AG04450 (cell line): ENCODE measurements around the gene ANKS4B. TPM values are rescaled to one million over a fixed set of nuclear protein-coding genes. Genes with fewer than 3 reads are reported as not detected.

Source experiments
- CTCF ChIA-PET: fragments of 300-600, 350-600 bp; formaldehyde crosslinking; extraction: SDS; loops from one replicate; lab custom pipeline; 2022; ENCODE audit warnings: antibody characterized with exemption, inconsistent platforms; lab: Charles Lee
- POLR2A ChIA-PET: fragments of 350-600 bp; formaldehyde crosslinking; extraction: SDS; loops from one replicate; lab custom pipeline; 2021; ENCODE audit warnings: antibody characterized with exemption, inconsistent platforms; lab: Yijun Ruan, JAX
- DNase-seq: peaks from one replicate; pipeline ENCODE4 v3.0.0-alpha.2; 2011; ENCODE audit warnings: low read depth, low spot score
- H3K27ac ChIP-seq: one replicate; pipeline ENCODE4 v1.5.1; 2012; ENCODE audit warnings: low read depth, low read length, control low read depth
- H3K27me3 ChIP-seq: one replicate; pipeline ENCODE4 v1.6.0; 2012; ENCODE audit warnings: low read length; ENCODE audit not compliant: control insufficient read depth, insufficient read depth
- H3K4me3 ChIP-seq: 2 replicates; pipeline ENCODE4 v1.5.1; 2011; ENCODE audit warnings: mild to moderate bottlenecking, low read depth, low read length, control low read depth
- H3K9me3 ChIP-seq: 2 replicates; pipeline ENCODE4 v1.5.1; 2012; ENCODE audit warnings: low read length; ENCODE audit not compliant: control insufficient read depth, insufficient read depth
- polyA minus RNA-seq: library from RNA; depleted of rRNA, polyadenylated mRNA; stranded (reverse); fragments of >200 nt; gene quantifications from 2 replicates; pipeline ENCODE4 v1.2.3, GENCODE V29; 2011; rRNA and poly(A)+ RNA removed
- polyA plus RNA-seq: library from polyadenylated mRNA; depleted of rRNA; stranded (reverse); fragments of >200 nt; gene quantifications from 2 replicates; pipeline ENCODE4 v1.2.3, GENCODE V29; 2011; rRNA removed
- TF ChIP-seq, protein P1 (sequence below): IDR thresholded peaks from 2 replicates; pipeline ENCODE4 v1.5.1; 2011; ENCODE audit warnings: low read depth, low read length, control low read depth, inconsistent platforms

ANKS4B gene
- polyA plus RNA-seq (0.01 TPM in 1 of 2 replicates, not detected in the other), polyA minus RNA-seq (not detected in 2 replicates)

DNA sequence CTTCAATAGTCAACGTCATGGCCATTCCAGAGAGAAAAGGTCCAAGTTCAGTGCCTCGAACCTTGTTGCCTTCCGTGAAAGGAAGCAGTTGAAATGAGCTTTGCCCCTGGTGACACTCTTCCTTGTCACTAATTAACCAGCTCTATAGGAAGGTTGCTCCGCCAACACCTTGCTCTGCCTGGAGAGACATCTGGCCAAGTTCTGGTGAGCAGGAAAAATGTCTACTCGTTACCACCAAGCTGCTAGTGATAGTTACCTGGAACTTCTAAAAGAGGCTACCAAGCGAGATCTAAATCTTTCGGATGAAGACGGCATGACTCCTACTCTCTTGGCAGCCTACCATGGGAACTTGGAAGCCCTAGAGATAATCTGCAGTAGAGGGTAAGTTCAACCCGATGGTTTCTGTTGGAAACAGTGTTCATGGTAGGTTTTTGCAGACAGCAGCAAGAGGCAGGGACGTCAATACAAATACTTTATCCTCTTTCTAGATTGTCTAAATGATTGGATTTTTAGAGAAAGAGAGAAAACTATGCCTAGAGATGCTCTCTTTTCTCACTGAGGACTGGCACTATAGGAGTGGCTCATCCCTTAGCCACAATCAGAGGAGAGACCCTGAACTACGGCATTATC is at the start of gene ANKS4B:
TSS of gene ANKS4B (plus strand) at position 179 of the 630 bp plus-strand sequence. CDS start at position 218, 39 bp downstream.
- TF ChIP-seq, protein P1, sequence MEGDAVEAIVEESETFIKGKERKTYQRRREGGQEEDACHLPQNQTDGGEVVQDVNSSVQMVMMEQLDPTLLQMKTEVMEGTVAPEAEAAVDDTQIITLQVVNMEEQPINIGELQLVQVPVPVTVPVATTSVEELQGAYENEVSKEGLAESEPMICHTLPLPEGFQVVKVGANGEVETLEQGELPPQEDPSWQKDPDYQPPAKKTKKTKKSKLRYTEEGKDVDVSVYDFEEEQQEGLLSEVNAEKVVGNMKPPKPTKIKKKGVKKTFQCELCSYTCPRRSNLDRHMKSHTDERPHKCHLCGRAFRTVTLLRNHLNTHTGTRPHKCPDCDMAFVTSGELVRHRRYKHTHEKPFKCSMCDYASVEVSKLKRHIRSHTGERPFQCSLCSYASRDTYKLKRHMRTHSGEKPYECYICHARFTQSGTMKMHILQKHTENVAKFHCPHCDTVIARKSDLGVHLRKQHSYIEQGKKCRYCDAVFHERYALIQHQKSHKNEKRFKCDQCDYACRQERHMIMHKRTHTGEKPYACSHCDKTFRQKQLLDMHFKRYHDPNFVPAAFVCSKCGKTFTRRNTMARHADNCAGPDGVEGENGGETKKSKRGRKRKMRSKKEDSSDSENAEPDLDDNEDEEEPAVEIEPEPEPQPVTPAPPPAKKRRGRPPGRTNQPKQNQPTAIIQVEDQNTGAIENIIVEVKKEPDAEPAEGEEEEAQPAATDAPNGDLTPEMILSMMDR = no peak
- Histone ChIP-seq H3K4me3 (no peak within 1 kb of the TSS), H3K9me3 (no peaks in the 10 kb centered on the region), H3K27ac (no peak within 1 kb of the TSS), H3K27me3 (peaks cover 17% of the 10 kb centered on the region)
- no peak for DNase-seq
- POLR2A ChIA-PET = no interaction called here
- CTCF ChIA-PET = no interaction called here

- POLR2A ChIA-PET = no interaction called here
- CTCF ChIA-PET = no interaction called here
- Histone ChIP-seq H3K9me3 (no peaks in the 10 kb centered on the region; the same call in 1 of the 2 replicates), H3K4me3 (no peak overlapping the region), H3K27ac (no peak overlapping the region), H3K27me3 (no peaks in the 10 kb centered on the region)
- TF ChIP-seq, protein P1 = no peak
- no peak for DNase-seq
These were observed 49.5 kb upstream of the ANKS4B start for GRCh38 chr16:21183995-21184394.

GRCh38 chr16:21184834-21185233 is 48.7 kb upstream of the ANKS4B start:
- Histone ChIP-seq H3K27me3 (no peaks in the 10 kb centered on the region), H3K27ac (no peak overlapping the region), H3K9me3 (no peaks in the 10 kb centered on the region; the same call in 1 of the 2 replicates), H3K4me3 (no peak overlapping the region)
- ChIA-PET POLR2A (no interaction called here), CTCF (interaction anchor here (1.0 to 1.5 kb wide), 2 partner anchors 28 to 116 kb away, joined by 3 to 4 read pairs; no protein-coding TSS in a partner anchor)
- TF ChIP-seq, protein P1 = no peak
- DNase-seq = no peak

DNA sequence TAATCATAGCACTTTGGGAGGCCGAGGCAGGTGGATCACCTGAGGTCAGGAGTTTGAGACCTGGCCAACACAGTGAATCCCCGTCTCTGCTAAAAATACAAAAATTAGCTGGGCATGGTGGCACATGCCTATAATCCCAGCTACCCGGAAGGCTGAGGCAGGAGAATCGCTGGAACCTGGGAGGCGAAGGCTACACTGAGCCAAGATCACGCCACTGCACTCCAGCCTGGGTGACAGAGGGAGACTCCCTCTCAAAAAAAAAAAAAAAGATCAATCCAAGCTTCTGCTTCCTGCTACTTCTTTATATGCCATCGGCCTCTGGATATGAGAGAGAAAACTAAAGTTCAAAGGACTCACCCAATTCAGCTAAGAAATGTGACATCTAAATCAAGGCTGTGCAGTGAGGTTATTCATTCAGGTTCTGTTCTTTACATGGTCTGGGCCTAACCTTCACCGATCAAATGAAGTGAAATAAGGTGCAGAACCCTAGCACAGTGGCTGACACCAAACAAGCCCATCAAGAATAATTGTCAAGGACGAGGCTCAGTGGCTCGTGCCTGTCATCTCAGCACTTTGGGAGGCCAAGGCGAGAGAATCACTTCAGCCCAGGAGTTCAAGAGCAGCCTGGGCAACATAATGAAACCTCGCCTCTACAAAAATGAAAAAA is 47.7 kb upstream of the ANKS4B start:
- Histone ChIP-seq H3K4me3 (no peak overlapping the region), H3K27me3 (no peaks in the 10 kb centered on the region), H3K9me3 (no peaks in the 10 kb centered on the region; the same call in 1 of the 2 replicates), H3K27ac (no peak overlapping the region)
- no peak for DNase-seq
- TF ChIP-seq, protein P1 = no peak
- CTCF ChIA-PET = interaction anchor here (0.6 to 5.2 kb wide), 4 partner anchors 29 to 471 kb away, joined by 3 to 74 read pairs (median 4); no protein-coding TSS in a partner anchor
- POLR2A ChIA-PET = no interaction called here

- H3K9me3 ChIP-seq = no peaks in the 10 kb centered on the region; the same call in 1 of the 2 replicates
- DNase-seq = no peak
- H3K4me3 ChIP-seq = no peak overlapping the region
- POLR2A ChIA-PET = no interaction called here
- no peak overlapping the region for H3K27ac ChIP-seq
- TF ChIP-seq, protein P1 = no peak
- H3K27me3 ChIP-seq = no peaks in the 10 kb centered on the region
- CTCF ChIA-PET = interaction anchor here (0.6 to 5.2 kb wide), 3 partner anchors 30 to 471 kb away, joined by 3 to 74 read pairs (median 4); no protein-coding TSS in a partner anchor
These were observed 47.2 kb upstream of the ANKS4B start for GRCh38 chr16:21186326-21186691.
